Erythroblast (primary cell): ENCODE measurements around the gene MT1M.

Experiments
- GATA1 ChIP-seq: IDR thresholded peaks from 2 replicates; pipeline ENCODE4 v1.6.1; 2011; ENCODE audit warnings: low read depth, mild to moderate bottlenecking, control low read depth, low read length, moderate library complexity
- POLR2A ChIP-seq: IDR thresholded peaks from 2 replicates; pipeline ENCODE4 v1.6.1; 2011; ENCODE audit warnings: mild to moderate bottlenecking, low read length

- TF ChIP-seq POLR2A (peak; percentile 48), GATA1 (no peak)
These were observed 49.7 kb downstream of the MT1M start, which contains the start of gene MT1X for GRCh38 chr16:56681939-56682702.
